ENCODE data around the gene NUDCD2. TPM values are rescaled to one million over a fixed set of nuclear protein-coding genes. Genes with fewer than 3 reads are reported as not detected.

Gene NUDCD2
- total RNA-seq, 4 donors from 2014 or later, result 4.1 to 9.7 (median 5.8) TPM

DNA sequence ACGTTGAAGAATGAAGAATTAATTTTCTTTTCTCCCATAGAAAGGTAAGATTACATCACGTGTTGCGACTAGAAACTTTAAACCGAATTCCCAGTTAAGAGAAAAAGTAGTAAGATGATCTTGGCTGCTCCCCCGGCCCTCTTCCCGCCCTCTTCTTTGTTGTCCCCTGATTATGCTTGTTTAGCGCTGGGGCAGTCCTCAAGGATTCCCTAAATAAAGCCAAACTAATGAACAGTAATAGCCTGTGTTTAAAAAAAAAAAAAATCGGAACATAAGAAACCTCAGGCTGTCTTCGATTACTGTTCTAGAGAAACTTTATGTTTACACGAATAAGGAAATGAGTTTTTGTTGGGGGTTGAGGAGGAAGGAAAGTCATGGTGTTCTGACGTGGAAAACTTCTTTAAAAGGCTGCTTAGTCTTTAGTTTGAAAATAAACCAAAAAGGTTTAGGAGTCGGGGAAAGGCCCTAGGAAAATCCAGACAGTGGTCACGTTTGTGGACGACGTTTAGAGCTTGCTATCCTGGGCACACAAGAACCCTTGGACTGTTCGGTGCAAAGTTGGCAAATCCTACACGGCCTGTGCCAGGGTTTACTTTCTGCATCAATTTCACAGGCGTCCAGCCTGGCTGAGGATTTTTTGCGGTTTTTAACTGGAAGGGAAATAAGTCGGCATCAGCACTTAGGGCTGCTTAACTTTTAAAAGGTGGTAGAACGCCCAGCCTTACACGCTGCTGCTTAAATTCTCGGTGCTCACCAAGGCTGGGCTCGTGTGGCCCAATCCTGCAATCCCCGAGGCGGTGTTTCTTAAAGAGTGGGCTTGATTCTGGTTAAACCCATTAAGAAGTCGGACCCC lies 44.4 kb upstream of the NUDCD2 start:
- TF ChIP-seq, protein P1, sequence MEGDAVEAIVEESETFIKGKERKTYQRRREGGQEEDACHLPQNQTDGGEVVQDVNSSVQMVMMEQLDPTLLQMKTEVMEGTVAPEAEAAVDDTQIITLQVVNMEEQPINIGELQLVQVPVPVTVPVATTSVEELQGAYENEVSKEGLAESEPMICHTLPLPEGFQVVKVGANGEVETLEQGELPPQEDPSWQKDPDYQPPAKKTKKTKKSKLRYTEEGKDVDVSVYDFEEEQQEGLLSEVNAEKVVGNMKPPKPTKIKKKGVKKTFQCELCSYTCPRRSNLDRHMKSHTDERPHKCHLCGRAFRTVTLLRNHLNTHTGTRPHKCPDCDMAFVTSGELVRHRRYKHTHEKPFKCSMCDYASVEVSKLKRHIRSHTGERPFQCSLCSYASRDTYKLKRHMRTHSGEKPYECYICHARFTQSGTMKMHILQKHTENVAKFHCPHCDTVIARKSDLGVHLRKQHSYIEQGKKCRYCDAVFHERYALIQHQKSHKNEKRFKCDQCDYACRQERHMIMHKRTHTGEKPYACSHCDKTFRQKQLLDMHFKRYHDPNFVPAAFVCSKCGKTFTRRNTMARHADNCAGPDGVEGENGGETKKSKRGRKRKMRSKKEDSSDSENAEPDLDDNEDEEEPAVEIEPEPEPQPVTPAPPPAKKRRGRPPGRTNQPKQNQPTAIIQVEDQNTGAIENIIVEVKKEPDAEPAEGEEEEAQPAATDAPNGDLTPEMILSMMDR (IDR thresholded peaks at IDR 0.05; ENCODE audit: low read depth), result no peak

DNA sequence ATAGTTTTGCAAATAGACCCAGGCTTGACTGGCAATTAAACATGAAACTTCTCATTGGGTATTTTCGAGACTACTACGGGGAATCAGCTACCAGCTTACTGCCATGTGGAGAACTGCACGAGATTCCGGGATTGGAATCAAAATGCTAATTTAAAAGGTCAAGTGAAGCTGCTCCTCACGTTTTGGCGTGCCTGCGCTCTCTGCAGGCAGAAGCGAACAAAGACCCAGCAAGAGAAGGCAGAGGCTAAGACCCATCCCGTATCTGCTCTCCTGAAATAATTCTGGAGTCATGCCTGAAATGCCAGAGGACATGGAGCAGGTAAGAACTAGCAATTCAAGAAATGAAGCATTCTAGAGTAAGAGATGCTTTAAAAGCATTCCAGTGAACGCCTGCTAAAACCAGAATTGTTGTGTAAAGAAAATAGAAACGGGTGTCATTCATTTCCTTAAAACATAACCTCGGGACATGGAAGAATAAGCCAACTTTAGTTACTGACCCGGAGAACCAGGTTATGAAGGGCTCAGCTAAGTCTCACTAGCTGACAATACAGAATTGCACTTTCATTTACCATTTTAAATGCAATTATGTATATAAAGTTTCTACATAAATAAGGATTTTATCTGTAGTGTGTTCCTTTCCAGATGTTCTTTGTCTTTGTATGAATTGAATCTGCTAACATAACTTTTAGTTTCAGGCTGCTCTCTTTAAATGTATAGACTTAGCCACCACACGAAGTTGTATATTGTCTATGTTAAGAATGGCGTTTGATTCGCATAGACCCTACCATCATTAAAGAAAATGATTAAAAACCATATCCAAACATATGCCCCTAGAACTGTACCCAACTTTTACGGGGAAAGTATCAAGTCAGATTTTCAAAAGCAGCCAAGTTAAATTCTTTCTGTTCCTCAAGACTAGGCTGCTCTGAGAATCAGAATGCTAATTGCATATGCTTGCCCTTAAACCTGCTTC lies 43.5 kb upstream of the NUDCD2 start:
- TF ChIP-seq, protein P1 (IDR thresholded peaks at IDR 0.05; ENCODE audit: low read depth), result no peak

DNA sequence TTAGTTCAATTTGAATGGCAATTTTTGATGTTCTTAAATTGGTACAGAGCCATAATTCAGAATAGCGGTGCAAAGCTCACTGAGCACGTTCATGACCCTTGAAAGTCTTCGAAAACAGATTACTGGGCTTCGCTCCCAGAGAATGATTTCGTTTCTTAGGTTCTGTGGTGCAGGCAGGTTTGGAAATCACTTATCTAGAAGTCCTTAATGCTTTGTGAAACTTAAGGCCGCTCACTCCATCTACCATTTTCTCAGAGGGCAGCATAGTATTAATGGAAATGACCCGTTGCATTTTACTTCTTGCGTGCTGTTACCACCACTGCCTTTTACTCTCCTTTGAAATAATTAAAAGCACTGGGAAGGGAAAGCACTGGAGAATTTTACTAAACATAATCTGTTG lies 42.6 kb upstream of the NUDCD2 start:
- TF ChIP-seq, protein P1 (IDR thresholded peaks at IDR 0.05; ENCODE audit: low read depth), result no peak

DNA sequence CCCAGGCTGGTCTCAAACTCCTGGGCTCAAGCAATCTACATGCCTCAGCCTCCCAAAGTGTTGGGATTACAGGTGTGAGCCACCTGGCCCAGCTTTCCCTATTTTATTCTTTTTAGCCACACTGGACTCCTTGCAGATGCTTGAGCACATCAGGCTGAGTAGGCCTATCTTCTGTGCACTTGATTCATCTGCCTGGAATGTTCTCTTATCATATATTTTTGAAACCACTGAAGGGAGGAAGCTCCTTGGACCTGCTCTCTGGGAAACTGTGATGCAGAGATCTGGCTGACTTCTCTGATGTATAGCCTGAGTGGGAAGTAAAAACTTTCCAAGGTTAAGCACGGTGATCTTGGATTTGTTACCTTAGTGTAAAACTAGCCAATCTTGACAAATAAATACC lies 39.0 kb upstream of the NUDCD2 start:
- TF ChIP-seq, protein P1 (IDR thresholded peaks at IDR 0.05; ENCODE audit: low read depth), result no peak

DNA sequence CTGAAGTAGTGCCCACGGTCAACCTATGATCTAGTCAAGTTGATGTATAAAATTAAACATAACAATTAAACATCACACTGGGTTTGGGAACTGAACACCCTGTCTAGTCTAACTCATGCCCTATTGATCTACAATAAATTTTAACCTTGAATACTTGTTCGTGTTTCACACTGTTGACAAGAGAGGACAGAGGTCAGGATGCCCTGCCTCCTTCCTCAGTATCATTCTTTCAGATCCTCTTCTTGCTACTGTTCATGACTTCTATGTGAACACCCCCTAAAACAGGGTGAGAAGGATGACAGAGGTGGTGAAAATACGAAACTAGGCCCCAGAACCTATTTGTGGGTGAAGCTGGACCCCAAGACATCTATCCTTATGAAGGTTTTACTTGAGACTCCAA lies 37.4 kb upstream of the NUDCD2 start:
- TF ChIP-seq, protein P1 (IDR thresholded peaks at IDR 0.05; ENCODE audit: low read depth), result no peak

DNA sequence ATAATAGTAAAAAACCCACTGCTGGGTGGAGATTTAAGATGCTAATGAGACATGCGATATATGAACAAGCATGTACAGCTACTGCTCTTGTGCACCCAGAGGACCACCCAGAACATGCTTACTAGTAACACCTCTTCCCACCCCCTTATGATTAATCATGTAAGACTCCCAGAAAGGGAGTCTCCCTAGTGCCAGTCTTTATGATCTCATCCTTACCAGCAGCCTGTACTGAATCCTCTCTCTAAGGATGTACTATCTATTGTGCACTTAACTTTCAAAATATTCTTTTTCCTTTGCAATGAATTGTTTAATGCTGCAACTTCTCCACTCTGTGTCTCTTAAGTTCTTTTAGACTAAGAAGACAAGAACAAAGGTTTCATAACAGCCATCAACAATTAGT lies 36.4 kb upstream of the NUDCD2 start:
- TF ChIP-seq, protein P1 (IDR thresholded peaks at IDR 0.05; ENCODE audit: low read depth), result no peak

DNA sequence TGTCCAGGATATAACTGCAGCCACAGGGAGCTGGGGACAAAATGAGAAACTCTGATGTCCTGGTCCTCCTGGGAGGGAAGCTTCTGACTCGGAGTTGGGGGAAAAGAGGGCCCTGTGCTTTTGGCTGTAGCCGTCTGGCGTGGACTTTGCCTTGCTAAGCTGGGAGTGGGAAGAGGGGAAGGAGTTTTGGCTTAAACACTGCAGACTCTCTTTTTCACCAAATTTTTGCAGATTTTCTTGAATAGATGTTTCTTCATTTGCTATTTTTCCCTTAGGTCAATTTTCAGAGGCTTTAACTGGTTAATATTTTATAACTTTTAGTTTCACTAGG lies 29.8 kb upstream of the NUDCD2 start:
- TF ChIP-seq, protein P1 (IDR thresholded peaks at IDR 0.05; ENCODE audit: low read depth), result no peak
